ENCODE measurements around the gene KRIT1. TPM values are rescaled to one million over a fixed set of nuclear protein-coding genes. Genes with fewer than 3 reads are reported as not detected.
A peak's percentile ranks its signal among the peaks of the same experiment; 100 is the strongest.
"Not testable (repeated sequence)": the region's sequence is repeated elsewhere in the genome, so short reads cannot be mapped to it uniquely, and the experiment has no call there.

Gene KRIT1
- total RNA-seq, 1 experiment from 2014 or later, result 41.3 TPM

- POLR2A ChIA-PET, result no interaction called here
- Mint-ChIP-seq H3K27me3 (ENCODE audit: insufficient read depth, unreplicated experiment) (no peaks in the 10 kb centered on the region), H3K4me1 (ENCODE audit: insufficient read depth, unreplicated experiment) (peaks cover 25% of the 10 kb centered on the region), H3K36me3 (ENCODE audit: insufficient read depth, unreplicated experiment) (peaks cover 5% of the 10 kb centered on the region), H3K4me3 (ENCODE audit: unreplicated experiment) (no peak overlapping the region), H3K27ac (ENCODE audit: low read depth, unreplicated experiment) (no peak overlapping the region), H3K9me3 (ENCODE audit: unreplicated experiment) (peaks cover 15% of the 10 kb centered on the region)
- TF ChIP-seq CTCF (IDR thresholded peaks at IDR 0.05; ENCODE audit: unreplicated experiment), result no peak
- DNase-seq (ENCODE audit: unreplicated experiment), result no peak
- BruUV-seq (replicated peaks), result no TSS peak
- CTCF ChIA-PET, result interaction anchor here (0.6 kb wide), 1 partner anchor 130 kb away, joined by 3 read pairs; no protein-coding TSS in a partner anchor
- intact Hi-C loops (cut with micrococcal nuclease), result no loop called here
Measured at GRCh38 chr7:92259062-92259461, 13.3 kb upstream of the KRIT1 start.

- intact Hi-C loops (cut with micrococcal nuclease), result no loop called here
- H3K4me3 Mint-ChIP-seq (ENCODE audit: unreplicated experiment), result no peak overlapping the region
- CTCF ChIA-PET, result interaction anchor here (0.7 to 1.0 kb wide), 2 partner anchors 8 to 23 kb away, joined by 3 read pairs; no protein-coding TSS in a partner anchor
Measured at GRCh38 chr7:92255308-92255707, 9.6 kb upstream of the KRIT1 start.

GRCh38 chr7:92254800-92255199 lies 9.1 kb upstream of the KRIT1 start:
- H3K36me3 Mint-ChIP-seq (ENCODE audit: insufficient read depth, unreplicated experiment), result peaks cover 16% of the 10 kb centered on the region
- BruUV-seq (replicated peaks); H3K27me3 Mint-ChIP-seq (ENCODE audit: insufficient read depth, unreplicated experiment); DNase-seq (ENCODE audit: unreplicated experiment); H3K27ac Mint-ChIP-seq (ENCODE audit: low read depth, unreplicated experiment); intact Hi-C loops (cut with micrococcal nuclease); H3K4me3 Mint-ChIP-seq (ENCODE audit: unreplicated experiment): not testable (repeated sequence)
- peaks cover 11% of the 10 kb centered on the region for H3K9me3 Mint-ChIP-seq (ENCODE audit: unreplicated experiment)
- POLR2A ChIA-PET, result interaction anchor here (1.1 kb wide), 1 partner anchor 9 kb away, joined by 5 read pairs; the partner anchor contains the start of genes ANKIB1 and KRIT1
- CTCF ChIA-PET, result interaction anchor here (0.7 to 1.0 kb wide), 2 partner anchors 8 to 24 kb away, joined by 3 read pairs; no protein-coding TSS in a partner anchor
- peaks cover 31% of the 10 kb centered on the region for H3K4me1 Mint-ChIP-seq (ENCODE audit: insufficient read depth, unreplicated experiment)

More at GRCh38 chr7:92255308-92255707, 9.6 kb upstream of the KRIT1 start:
- POLR2A ChIA-PET, result interaction anchor here (0.6 to 1.1 kb wide), 2 partner anchors 10 to 63 kb away, joined by 5 read pairs; partner anchors contain the start of genes ANKIB1 and KRIT1
- H3K36me3 Mint-ChIP-seq (ENCODE audit: insufficient read depth, unreplicated experiment), result peaks cover 16% of the 10 kb centered on the region
- peak; percentile 31 for DNase-seq (ENCODE audit: unreplicated experiment)
- no peak for TF ChIP-seq CTCF (IDR thresholded peaks at IDR 0.05; ENCODE audit: unreplicated experiment)
- H3K4me1 Mint-ChIP-seq (ENCODE audit: insufficient read depth, unreplicated experiment), result peaks cover 36% of the 10 kb centered on the region
- H3K27ac Mint-ChIP-seq (ENCODE audit: low read depth, unreplicated experiment), result no peak overlapping the region
- no TSS peak for BruUV-seq (replicated peaks)
- peaks cover 15% of the 10 kb centered on the region for H3K9me3 Mint-ChIP-seq (ENCODE audit: unreplicated experiment)
- no peaks in the 10 kb centered on the region for H3K27me3 Mint-ChIP-seq (ENCODE audit: insufficient read depth, unreplicated experiment)

DNA sequence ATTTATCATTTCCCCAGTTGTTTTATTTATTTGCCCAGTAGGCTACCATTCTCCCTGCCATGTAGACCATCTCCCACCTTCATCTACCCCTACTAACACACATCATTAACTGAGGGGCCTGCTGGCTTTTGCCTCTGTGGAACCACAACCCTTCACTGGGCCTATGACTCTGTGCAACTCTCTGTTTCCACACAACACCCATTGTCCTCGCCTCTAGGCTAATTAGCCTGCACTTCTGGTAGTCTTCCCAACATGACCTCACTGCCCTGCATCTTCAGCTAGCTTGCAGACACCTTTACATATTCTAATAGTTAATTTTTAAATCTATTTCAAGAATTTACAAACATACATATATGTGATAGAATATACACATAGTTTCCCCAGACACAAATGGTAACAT lies 7.5 kb upstream of the KRIT1 start:
- Mint-ChIP-seq H3K9me3 (ENCODE audit: unreplicated experiment) (peaks cover 8% of the 10 kb centered on the region), H3K27me3 (ENCODE audit: insufficient read depth, unreplicated experiment) (no peaks in the 10 kb centered on the region), H3K4me1 (ENCODE audit: insufficient read depth, unreplicated experiment) (peaks cover 28% of the 10 kb centered on the region), H3K4me3 (ENCODE audit: unreplicated experiment) (no peak overlapping the region), H3K36me3 (ENCODE audit: insufficient read depth, unreplicated experiment) (peaks cover 22% of the 10 kb centered on the region), H3K27ac (ENCODE audit: low read depth, unreplicated experiment) (no peak overlapping the region)
- TF ChIP-seq CTCF (IDR thresholded peaks at IDR 0.05; ENCODE audit: unreplicated experiment), result no peak
- DNase-seq (ENCODE audit: unreplicated experiment), result no peak
- ChIA-PET POLR2A (no interaction called here), CTCF (interaction anchor here (0.5 kb wide), 1 partner anchor 14 kb away, joined by 3 read pairs; no protein-coding TSS in a partner anchor)
- no TSS peak for BruUV-seq (replicated peaks)
- intact Hi-C loops (cut with micrococcal nuclease), result no loop called here

Measured in MCF 10A (cell line).